Measurements from ENCODE around the gene CRISP1. TPM values are rescaled to one million over a fixed set of nuclear protein-coding genes. Genes with fewer than 3 reads are reported as not detected.

CRISP1 gene
- total and polyA plus RNA-seq, 9 of the 15 experiments (the other 6 are each of a cell fraction or from before 2014, with no cell fraction given), result not detected

DNA sequence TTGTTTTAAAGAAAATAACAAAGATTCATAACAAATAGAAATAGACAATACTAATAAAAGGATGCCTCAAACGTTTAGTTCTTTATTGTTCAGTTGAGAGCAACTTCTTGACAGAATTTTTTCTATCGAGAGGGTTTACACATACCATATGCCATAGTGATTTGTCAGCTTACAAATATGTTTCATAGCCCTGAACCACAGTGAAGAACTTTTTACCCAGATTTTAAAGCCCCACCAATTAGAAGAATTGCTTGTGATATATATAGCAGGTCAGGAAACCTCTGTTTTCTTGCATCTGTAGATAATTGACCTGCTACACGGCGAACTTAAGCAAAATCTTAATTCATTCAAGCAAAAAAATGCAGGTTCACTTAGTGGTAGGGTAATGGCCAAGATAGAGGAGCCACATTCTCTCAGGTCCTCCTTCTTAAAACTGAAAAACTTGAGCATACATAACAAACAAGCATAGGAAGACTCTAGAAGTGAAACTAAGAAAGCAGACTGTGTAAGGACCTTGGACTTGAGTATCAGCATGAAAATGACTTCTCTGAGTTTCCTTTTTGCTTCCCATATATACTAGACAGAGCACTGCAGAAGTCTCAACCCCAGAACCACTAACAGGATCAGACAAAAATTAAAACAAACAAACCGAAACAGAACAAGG lies 39.5 kb downstream of the CRISP1 start (continued):
- TF ChIP-seq SMAD4 (CRISPR knock-in tag; conservative IDR thresholded peaks at IDR 0.05) (no peak), FOXK1 (CRISPR knock-in tag; IDR thresholded peaks at IDR 0.05; ENCODE audit: borderline replicate concordance) (no peak), C11orf30 (IDR thresholded peaks at IDR 0.05; ENCODE audit: low read depth) (no peak), ZC3H11A (IDR thresholded peaks at IDR 0.05; ENCODE audit: low read depth, low read length) (no peak), ARNT (IDR thresholded peaks at IDR 0.05) (peak in 1 of 2 experiments; percentile 46; a peak in 1 of 4 replicates), BHLHE40 (IDR thresholded peaks at IDR 0.05; ENCODE audit: low read length) (no peak), BDP1 (IDR thresholded peaks at IDR 0.05; ENCODE audit: insufficient read depth, insufficient read length) (no peak), ZNF436 (CRISPR knock-in tag; IDR thresholded peaks at IDR 0.05) (no peak), HIVEP1 (CRISPR knock-in tag; IDR thresholded peaks at IDR 0.05) (no peak), ZBTB17 (CRISPR knock-in tag; IDR thresholded peaks at IDR 0.05) (no peak), ELF2 (CRISPR knock-in tag; IDR thresholded peaks at IDR 0.05) (no peak), RCOR1 (IDR thresholded peaks at IDR 0.05; ENCODE audit: borderline replicate concordance in 1 of 2, low read depth in 2 of 2, low read length in 2 of 2) (peak in 1 of 2 experiments; percentile 19; a peak in 1 of 4 replicates), PURB (CRISPR knock-in tag; IDR thresholded peaks at IDR 0.05; ENCODE audit: low read depth) (no peak), EHMT2 (IDR thresholded peaks at IDR 0.05) (0 out of 2 replicates have a peak, but pooled peaks have one; percentile 37)
- TF ChIP-seq, protein P1, sequence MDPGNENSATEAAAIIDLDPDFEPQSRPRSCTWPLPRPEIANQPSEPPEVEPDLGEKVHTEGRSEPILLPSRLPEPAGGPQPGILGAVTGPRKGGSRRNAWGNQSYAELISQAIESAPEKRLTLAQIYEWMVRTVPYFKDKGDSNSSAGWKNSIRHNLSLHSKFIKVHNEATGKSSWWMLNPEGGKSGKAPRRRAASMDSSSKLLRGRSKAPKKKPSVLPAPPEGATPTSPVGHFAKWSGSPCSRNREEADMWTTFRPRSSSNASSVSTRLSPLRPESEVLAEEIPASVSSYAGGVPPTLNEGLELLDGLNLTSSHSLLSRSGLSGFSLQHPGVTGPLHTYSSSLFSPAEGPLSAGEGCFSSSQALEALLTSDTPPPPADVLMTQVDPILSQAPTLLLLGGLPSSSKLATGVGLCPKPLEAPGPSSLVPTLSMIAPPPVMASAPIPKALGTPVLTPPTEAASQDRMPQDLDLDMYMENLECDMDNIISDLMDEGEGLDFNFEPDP (CRISPR knock-in tag; IDR thresholded peaks at IDR 0.05), result no peak
- TF ChIP-seq, protein P2, sequence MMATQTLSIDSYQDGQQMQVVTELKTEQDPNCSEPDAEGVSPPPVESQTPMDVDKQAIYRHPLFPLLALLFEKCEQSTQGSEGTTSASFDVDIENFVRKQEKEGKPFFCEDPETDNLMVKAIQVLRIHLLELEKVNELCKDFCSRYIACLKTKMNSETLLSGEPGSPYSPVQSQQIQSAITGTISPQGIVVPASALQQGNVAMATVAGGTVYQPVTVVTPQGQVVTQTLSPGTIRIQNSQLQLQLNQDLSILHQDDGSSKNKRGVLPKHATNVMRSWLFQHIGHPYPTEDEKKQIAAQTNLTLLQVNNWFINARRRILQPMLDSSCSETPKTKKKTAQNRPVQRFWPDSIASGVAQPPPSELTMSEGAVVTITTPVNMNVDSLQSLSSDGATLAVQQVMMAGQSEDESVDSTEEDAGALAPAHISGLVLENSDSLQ (IDR thresholded peaks at IDR 0.05), result no peak
- TF ChIP-seq, protein P3, sequence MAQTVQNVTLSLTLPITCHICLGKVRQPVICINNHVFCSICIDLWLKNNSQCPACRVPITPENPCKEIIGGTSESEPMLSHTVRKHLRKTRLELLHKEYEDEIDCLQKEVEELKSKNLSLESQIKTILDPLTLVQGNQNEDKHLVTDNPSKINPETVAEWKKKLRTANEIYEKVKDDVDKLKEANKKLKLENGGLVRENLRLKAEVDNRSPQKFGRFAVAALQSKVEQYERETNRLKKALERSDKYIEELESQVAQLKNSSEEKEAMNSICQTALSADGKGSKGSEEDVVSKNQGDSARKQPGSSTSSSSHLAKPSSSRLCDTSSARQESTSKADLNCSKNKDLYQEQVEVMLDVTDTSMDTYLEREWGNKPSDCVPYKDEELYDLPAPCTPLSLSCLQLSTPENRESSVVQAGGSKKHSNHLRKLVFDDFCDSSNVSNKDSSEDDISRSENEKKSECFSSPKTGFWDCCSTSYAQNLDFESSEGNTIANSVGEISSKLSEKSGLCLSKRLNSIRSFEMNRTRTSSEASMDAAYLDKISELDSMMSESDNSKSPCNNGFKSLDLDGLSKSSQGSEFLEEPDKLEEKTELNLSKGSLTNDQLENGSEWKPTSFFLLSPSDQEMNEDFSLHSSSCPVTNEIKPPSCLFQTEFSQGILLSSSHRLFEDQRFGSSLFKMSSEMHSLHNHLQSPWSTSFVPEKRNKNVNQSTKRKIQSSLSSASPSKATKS (CRISPR knock-in tag; IDR thresholded peaks at IDR 0.05), result no peak
- TF ChIP-seq, protein P4, sequence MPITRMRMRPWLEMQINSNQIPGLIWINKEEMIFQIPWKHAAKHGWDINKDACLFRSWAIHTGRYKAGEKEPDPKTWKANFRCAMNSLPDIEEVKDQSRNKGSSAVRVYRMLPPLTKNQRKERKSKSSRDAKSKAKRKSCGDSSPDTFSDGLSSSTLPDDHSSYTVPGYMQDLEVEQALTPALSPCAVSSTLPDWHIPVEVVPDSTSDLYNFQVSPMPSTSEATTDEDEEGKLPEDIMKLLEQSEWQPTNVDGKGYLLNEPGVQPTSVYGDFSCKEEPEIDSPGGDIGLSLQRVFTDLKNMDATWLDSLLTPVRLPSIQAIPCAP (CRISPR knock-in tag; IDR thresholded peaks at IDR 0.05; ENCODE audit: borderline replicate concordance), result no peak
- TF ChIP-seq, protein P5, sequence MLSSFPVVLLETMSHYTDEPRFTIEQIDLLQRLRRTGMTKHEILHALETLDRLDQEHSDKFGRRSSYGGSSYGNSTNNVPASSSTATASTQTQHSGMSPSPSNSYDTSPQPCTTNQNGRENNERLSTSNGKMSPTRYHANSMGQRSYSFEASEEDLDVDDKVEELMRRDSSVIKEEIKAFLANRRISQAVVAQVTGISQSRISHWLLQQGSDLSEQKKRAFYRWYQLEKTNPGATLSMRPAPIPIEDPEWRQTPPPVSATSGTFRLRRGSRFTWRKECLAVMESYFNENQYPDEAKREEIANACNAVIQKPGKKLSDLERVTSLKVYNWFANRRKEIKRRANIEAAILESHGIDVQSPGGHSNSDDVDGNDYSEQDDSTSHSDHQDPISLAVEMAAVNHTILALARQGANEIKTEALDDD (IDR thresholded peaks at IDR 0.05), result no peak
- TF ChIP-seq, protein P6, sequence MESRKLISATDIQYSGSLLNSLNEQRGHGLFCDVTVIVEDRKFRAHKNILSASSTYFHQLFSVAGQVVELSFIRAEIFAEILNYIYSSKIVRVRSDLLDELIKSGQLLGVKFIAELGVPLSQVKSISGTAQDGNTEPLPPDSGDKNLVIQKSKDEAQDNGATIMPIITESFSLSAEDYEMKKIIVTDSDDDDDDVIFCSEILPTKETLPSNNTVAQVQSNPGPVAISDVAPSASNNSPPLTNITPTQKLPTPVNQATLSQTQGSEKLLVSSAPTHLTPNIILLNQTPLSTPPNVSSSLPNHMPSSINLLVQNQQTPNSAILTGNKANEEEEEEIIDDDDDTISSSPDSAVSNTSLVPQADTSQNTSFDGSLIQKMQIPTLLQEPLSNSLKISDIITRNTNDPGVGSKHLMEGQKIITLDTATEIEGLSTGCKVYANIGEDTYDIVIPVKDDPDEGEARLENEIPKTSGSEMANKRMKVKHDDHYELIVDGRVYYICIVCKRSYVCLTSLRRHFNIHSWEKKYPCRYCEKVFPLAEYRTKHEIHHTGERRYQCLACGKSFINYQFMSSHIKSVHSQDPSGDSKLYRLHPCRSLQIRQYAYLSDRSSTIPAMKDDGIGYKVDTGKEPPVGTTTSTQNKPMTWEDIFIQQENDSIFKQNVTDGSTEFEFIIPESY (CRISPR knock-in tag; IDR thresholded peaks at IDR 0.05), result no peak

All from K562 (cell line).